ENCODE measurements around the gene TESK1.
"Not testable (repeated sequence)": the region's sequence is repeated elsewhere in the genome, so short reads cannot be mapped to it uniquely, and the experiment has no call there.

Gene TESK1

DNA sequence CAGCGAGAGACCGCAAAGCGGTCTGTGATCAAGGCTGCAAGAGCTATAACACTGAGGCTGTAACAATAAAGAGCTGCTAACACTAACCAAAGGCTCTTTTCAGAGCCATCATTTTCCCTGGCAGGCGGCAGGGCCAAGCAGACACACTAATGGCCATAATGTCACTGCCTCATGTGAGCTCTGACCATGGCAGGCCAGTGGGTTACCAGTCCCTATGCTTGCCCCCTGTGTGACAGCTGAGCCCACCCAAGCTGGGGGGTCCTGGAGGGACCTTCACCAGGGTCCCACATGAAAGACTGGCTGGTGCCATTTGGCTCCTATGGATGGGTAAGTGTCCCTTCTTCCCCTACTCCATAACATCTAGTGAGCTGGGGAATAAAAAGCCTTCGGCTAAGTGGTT, 29.6 kb upstream of the TESK1 start:
- DNase-seq: no peak
- TF ChIP-seq, protein P1, sequence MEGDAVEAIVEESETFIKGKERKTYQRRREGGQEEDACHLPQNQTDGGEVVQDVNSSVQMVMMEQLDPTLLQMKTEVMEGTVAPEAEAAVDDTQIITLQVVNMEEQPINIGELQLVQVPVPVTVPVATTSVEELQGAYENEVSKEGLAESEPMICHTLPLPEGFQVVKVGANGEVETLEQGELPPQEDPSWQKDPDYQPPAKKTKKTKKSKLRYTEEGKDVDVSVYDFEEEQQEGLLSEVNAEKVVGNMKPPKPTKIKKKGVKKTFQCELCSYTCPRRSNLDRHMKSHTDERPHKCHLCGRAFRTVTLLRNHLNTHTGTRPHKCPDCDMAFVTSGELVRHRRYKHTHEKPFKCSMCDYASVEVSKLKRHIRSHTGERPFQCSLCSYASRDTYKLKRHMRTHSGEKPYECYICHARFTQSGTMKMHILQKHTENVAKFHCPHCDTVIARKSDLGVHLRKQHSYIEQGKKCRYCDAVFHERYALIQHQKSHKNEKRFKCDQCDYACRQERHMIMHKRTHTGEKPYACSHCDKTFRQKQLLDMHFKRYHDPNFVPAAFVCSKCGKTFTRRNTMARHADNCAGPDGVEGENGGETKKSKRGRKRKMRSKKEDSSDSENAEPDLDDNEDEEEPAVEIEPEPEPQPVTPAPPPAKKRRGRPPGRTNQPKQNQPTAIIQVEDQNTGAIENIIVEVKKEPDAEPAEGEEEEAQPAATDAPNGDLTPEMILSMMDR (IDR thresholded peaks at IDR 0.05; ENCODE audit: low read length): no peak
- TF ChIP-seq EZH2 (optimal IDR thresholded peaks at IDR 0.05; ENCODE audit: low read depth, low read length) (no peak), EZH2phosphoT487 (IDR thresholded peaks at IDR 0.05; ENCODE audit: low read length) (no peak)

DNA sequence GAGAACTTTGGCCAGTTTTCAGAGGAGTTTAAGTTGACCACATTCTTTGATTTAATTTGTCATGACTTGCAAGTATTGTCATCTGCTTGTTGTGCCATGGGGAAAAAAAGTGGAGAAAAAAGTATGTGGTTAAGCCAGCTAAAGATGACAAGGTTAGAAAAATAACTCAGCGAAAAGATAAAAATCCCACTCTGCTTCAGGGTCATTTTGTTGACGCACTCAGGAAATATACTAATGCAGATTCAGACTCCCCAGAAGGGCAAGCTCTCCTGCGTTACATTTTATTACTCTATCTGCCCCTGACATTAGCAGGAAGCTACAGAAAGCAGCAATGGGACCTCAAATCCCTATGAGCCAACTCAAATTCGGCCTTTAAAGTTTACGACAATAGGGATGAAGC, 27.6 kb upstream of the TESK1 start:
- H3K9me3 ChIP-seq (replicated peaks; ENCODE audit: insufficient read depth, low read length): no peaks in the 10 kb centered on the region
- H2AFZ ChIP-seq (ENCODE audit: low read length): no peak overlapping the region
- H3K27me3 ChIP-seq (replicated peaks; ENCODE audit: insufficient read depth, low read length): no peaks in the 10 kb centered on the region
- H3K9me2 ChIP-seq (replicated peaks; ENCODE audit: insufficient read depth, low read length): no peaks in the 10 kb centered on the region
- H4K20me1 ChIP-seq (ENCODE audit: insufficient read depth, low read length): no peaks in the 10 kb centered on the region
- no peak for DNase-seq
- no peak overlapping the region for H3K4me2 ChIP-seq (ENCODE audit: low read depth, low read length)
- H3K4me1 ChIP-seq (ENCODE audit: low read length): no peaks in the 10 kb centered on the region
- no peaks in the 10 kb centered on the region for H3K36me3 ChIP-seq (replicated peaks; ENCODE audit: insufficient read depth, low read length)
- no peaks in the 10 kb centered on the region for H3F3A ChIP-seq (ENCODE audit: insufficient read depth, low read length)
- TF ChIP-seq, protein P1 (IDR thresholded peaks at IDR 0.05; ENCODE audit: low read length): no peak
- TF ChIP-seq EZH2phosphoT487 (IDR thresholded peaks at IDR 0.05; ENCODE audit: low read length) (no peak), EZH2 (optimal IDR thresholded peaks at IDR 0.05; ENCODE audit: low read depth, low read length) (no peak)
- no peak overlapping the region for H3K4me3 ChIP-seq (ENCODE audit: low read length)
- no peaks in the 10 kb centered on the region for H3K79me2 ChIP-seq (ENCODE audit: low read length)
- no peak overlapping the region for H3K27ac ChIP-seq (ENCODE audit: low read length)
- no peak overlapping the region for H3K9ac ChIP-seq (ENCODE audit: low read length)

More for the DNA sequence above, 29.6 kb upstream of the TESK1 start:
- Histone ChIP-seq H3K9me2 (replicated peaks; ENCODE audit: insufficient read depth, low read length) (no peaks in the 10 kb centered on the region), H3K36me3 (replicated peaks; ENCODE audit: insufficient read depth, low read length) (no peaks in the 10 kb centered on the region), H2AFZ (ENCODE audit: low read length) (no peak overlapping the region), H3K9me3 (replicated peaks; ENCODE audit: insufficient read depth, low read length) (no peaks in the 10 kb centered on the region), H4K20me1 (ENCODE audit: insufficient read depth, low read length) (no peaks in the 10 kb centered on the region), H3K4me1 (ENCODE audit: low read length) (peaks cover 3% of the 10 kb centered on the region; the same call in 1 of the 2 replicates), H3K9ac (ENCODE audit: low read length) (no peak overlapping the region), H3K4me3 (ENCODE audit: low read length) (no peak overlapping the region), H3K4me2 (ENCODE audit: low read depth, low read length) (no peak overlapping the region), H3K79me2 (ENCODE audit: low read length) (no peaks in the 10 kb centered on the region), H3K27me3 (replicated peaks; ENCODE audit: insufficient read depth, low read length) (no peaks in the 10 kb centered on the region), H3K27ac (ENCODE audit: low read length) (no peak overlapping the region), H3F3A (ENCODE audit: insufficient read depth, low read length) (peaks cover 3% of the 10 kb centered on the region)

DNA sequence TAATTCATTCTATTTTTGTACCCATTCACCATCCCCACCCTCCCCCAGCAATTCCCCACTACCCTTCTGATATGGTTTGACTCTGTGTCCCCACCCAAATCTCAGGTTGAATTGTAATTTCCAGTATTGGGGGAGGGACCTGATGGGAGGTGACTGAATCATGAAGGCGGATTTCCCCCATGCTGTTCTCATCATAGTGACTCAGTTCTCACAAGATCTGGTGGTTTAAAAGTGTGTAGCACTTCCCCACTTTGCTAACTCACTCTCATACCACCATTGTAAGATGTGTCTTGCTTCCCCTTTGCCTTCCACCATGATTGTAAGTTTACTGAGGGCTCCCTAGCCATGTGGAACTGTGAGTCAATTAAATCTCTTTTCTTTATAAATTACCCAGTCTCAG, 25.9 kb upstream of the TESK1 start:
- no peak overlapping the region for H3K27ac ChIP-seq (ENCODE audit: low read length)
- H2AFZ ChIP-seq (ENCODE audit: low read length): no peak overlapping the region
- no peaks in the 10 kb centered on the region for H3K9me3 ChIP-seq (replicated peaks; ENCODE audit: insufficient read depth, low read length)
- DNase-seq: no peak
- no peaks in the 10 kb centered on the region for H3K9me2 ChIP-seq (replicated peaks; ENCODE audit: insufficient read depth, low read length)
- H3K4me2 ChIP-seq (ENCODE audit: low read depth, low read length): no peak overlapping the region
- H4K20me1 ChIP-seq (ENCODE audit: insufficient read depth, low read length): no peaks in the 10 kb centered on the region
- no peaks in the 10 kb centered on the region for H3K36me3 ChIP-seq (replicated peaks; ENCODE audit: insufficient read depth, low read length)
- H3K4me3 ChIP-seq (ENCODE audit: low read length): no peak overlapping the region
- H3K27me3 ChIP-seq (replicated peaks; ENCODE audit: insufficient read depth, low read length): no peaks in the 10 kb centered on the region
- H3K79me2 ChIP-seq (ENCODE audit: low read length): no peaks in the 10 kb centered on the region
- no peaks in the 10 kb centered on the region for H3F3A ChIP-seq (ENCODE audit: insufficient read depth, low read length)
- TF ChIP-seq EZH2 (optimal IDR thresholded peaks at IDR 0.05; ENCODE audit: low read depth, low read length) (no peak), EZH2phosphoT487 (IDR thresholded peaks at IDR 0.05; ENCODE audit: low read length) (no peak)
- TF ChIP-seq, protein P1 (IDR thresholded peaks at IDR 0.05; ENCODE audit: low read length): no peak
- H3K4me1 ChIP-seq (ENCODE audit: low read length): no peaks in the 10 kb centered on the region
- no peak overlapping the region for H3K9ac ChIP-seq (ENCODE audit: low read length)

- not testable (repeated sequence) for H4K20me1 ChIP-seq (ENCODE audit: insufficient read depth, low read length); H3K9me3 ChIP-seq (replicated peaks; ENCODE audit: insufficient read depth, low read length); H3K9me2 ChIP-seq (replicated peaks; ENCODE audit: insufficient read depth, low read length); H3F3A ChIP-seq (ENCODE audit: insufficient read depth, low read length); H3K79me2 ChIP-seq (ENCODE audit: low read length); H3K27me3 ChIP-seq (replicated peaks; ENCODE audit: insufficient read depth, low read length); DNase-seq; H3K4me2 ChIP-seq (ENCODE audit: low read depth, low read length); H3K4me1 ChIP-seq (ENCODE audit: low read length); H3K4me3 ChIP-seq (ENCODE audit: low read length); H3K27ac ChIP-seq (ENCODE audit: low read length); H3K9ac ChIP-seq (ENCODE audit: low read length); H2AFZ ChIP-seq (ENCODE audit: low read length); H3K36me3 ChIP-seq (replicated peaks; ENCODE audit: insufficient read depth, low read length)
These were observed 25.3 kb upstream of the TESK1 start for GRCh38 chr9:35579659-35580227.

GRCh38 chr9:35583521-35583920, 21.5 kb upstream of the TESK1 start:
- H3K9me3 ChIP-seq (replicated peaks; ENCODE audit: insufficient read depth, low read length); H3K79me2 ChIP-seq (ENCODE audit: low read length); H3K4me3 ChIP-seq (ENCODE audit: low read length); H2AFZ ChIP-seq (ENCODE audit: low read length); H3K27ac ChIP-seq (ENCODE audit: low read length); H3K9me2 ChIP-seq (replicated peaks; ENCODE audit: insufficient read depth, low read length); H3K27me3 ChIP-seq (replicated peaks; ENCODE audit: insufficient read depth, low read length); H4K20me1 ChIP-seq (ENCODE audit: insufficient read depth, low read length); H3K9ac ChIP-seq (ENCODE audit: low read length); H3K36me3 ChIP-seq (replicated peaks; ENCODE audit: insufficient read depth, low read length); H3F3A ChIP-seq (ENCODE audit: insufficient read depth, low read length); DNase-seq; H3K4me2 ChIP-seq (ENCODE audit: low read depth, low read length); H3K4me1 ChIP-seq (ENCODE audit: low read length): not testable (repeated sequence)

GRCh38 chr9:35584681-35585080, 20.4 kb upstream of the TESK1 start:
- DNase-seq; H3K9me3 ChIP-seq (replicated peaks; ENCODE audit: insufficient read depth, low read length); H3K4me3 ChIP-seq (ENCODE audit: low read length); H3K4me2 ChIP-seq (ENCODE audit: low read depth, low read length); H4K20me1 ChIP-seq (ENCODE audit: insufficient read depth, low read length); H3K9ac ChIP-seq (ENCODE audit: low read length); H3K27ac ChIP-seq (ENCODE audit: low read length); H3K4me1 ChIP-seq (ENCODE audit: low read length); H3K9me2 ChIP-seq (replicated peaks; ENCODE audit: insufficient read depth, low read length); H3K36me3 ChIP-seq (replicated peaks; ENCODE audit: insufficient read depth, low read length); H2AFZ ChIP-seq (ENCODE audit: low read length); H3F3A ChIP-seq (ENCODE audit: insufficient read depth, low read length); H3K27me3 ChIP-seq (replicated peaks; ENCODE audit: insufficient read depth, low read length); H3K79me2 ChIP-seq (ENCODE audit: low read length): not testable (repeated sequence)

Data from MM.1S (cell line).